Immature natural killer cell (primary cell): Measurements from ENCODE around the gene ELK4. TPM values are rescaled to one million over a fixed set of nuclear protein-coding genes. Genes with fewer than 3 reads are reported as not detected.

ENCODE experiments used
- DNase-seq, 3 donors: peaks; one replicate each; pipeline ENCODE4 v3.0.0; 2022; ENCODE audit warnings: mixed read lengths in 1 of 3
- H3K27ac Mint-ChIP-seq, 6 donors: one replicate each; pipeline ENCODE4 v1.8.0; 2020; ENCODE audit warnings: mixed read lengths in 6 of 6, mild to moderate bottlenecking in 5 of 6, inconsistent platforms in 4 of 6, moderate library complexity in 3 of 6
- H3K27me3 Mint-ChIP-seq, 3 donors: one replicate each; pipeline ENCODE4 v1.8.0; 2020 to 2021; ENCODE audit warnings: low read depth in 3 of 3, mild to moderate bottlenecking in 3 of 3, mixed read lengths in 3 of 3, moderate library complexity in 3 of 3, inconsistent platforms in 1 of 3
- H3K36me3 Mint-ChIP-seq, 3 donors: one replicate each; pipeline ENCODE4 v1.8.0; 2020; ENCODE audit warnings: mixed read lengths in 3 of 3, inconsistent platforms in 2 of 3, mild to moderate bottlenecking in 2 of 3
- H3K4me1 Mint-ChIP-seq, 2 donors: one replicate each; pipeline ENCODE4 v1.8.0; 2020; ENCODE audit warnings: inconsistent platforms in 2 of 2, mild to moderate bottlenecking in 2 of 2, mixed read lengths in 2 of 2, moderate library complexity in 1 of 2
- H3K4me3 Mint-ChIP-seq, 5 donors: one replicate each; pipeline ENCODE4 v1.8.0; 2020; ENCODE audit warnings: mild to moderate bottlenecking in 5 of 5, mixed read lengths in 5 of 5, inconsistent platforms in 3 of 5, moderate library complexity in 3 of 5
- H3K9me3 Mint-ChIP-seq, 6 donors: one replicate each; pipeline ENCODE4 v1.8.0; 2020; ENCODE audit warnings: mild to moderate bottlenecking in 6 of 6, mixed read lengths in 6 of 6, inconsistent platforms in 4 of 6, moderate library complexity in 3 of 6
- polyA plus RNA-seq, 3 donors: library from polyadenylated mRNA; unstranded; fragments of 300-500 nt; fragmentation: Illumina TruSeq; gene quantifications; one replicate each; pipeline ENCODE4 v1.2.3, GENCODE V29; 2021

ELK4 gene
- polyA plus RNA-seq, 3 donors from 2014 or later: 2.8 to 5.7 (median 3.0) TPM

DNA sequence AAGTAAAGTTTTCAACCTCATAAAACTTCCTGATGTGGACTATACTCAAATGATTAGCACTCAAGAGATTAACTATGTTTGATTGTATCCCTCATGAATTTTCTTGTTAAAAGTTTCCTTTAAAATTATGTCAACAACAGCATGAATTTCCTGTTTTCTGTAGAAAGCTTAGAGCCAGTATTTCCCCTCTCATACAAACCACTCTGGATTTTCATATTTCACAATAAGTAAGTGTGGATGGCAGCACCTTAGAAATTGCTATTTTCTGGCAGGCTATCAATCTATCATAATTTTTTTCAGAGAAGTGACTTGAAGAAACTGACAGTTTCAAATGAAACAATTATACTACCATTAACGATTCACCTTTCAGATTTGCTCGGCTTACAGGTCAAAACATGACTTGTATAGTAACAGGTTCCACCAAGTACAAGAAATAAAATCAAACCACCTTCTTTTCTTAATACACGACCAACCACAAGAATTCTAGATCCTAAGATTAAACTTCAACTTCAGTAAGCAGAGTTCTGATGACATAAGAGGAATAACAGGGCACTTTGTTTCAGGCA, 20.8 kb downstream of the ELK4 start:
- Mint-ChIP-seq H3K36me3 (peaks cover 15 to 33% (median 18%) of the 10 kb centered on the region in 3 donors), H3K27ac (peak overlapping the region in 5 of 6 donors; percentile 15 to 71 (median 67)), H3K9me3 (no peaks in the 10 kb centered on the region), H3K4me1 (peaks cover 11 to 63% of the 10 kb centered on the region in 2 donors), H3K4me3 (no peak overlapping the region), H3K27me3 (peaks cover 0 to 2% (median 0%) of the 10 kb centered on the region in 3 donors)
- no peak for DNase-seq

GRCh38 chr1:205610036-205610435, 21.8 kb downstream of the ELK4 start:
- Mint-ChIP-seq H3K4me3 (no peak overlapping the region), H3K27me3 (peaks cover 0 to 2% (median 0%) of the 10 kb centered on the region in 3 donors), H3K9me3 (no peaks in the 10 kb centered on the region), H3K27ac (peak overlapping the region in 1 of 6 donors; percentile 65), H3K4me1 (peaks cover 11 to 58% of the 10 kb centered on the region in 2 donors), H3K36me3 (peaks cover 10 to 25% (median 15%) of the 10 kb centered on the region in 3 donors)
- DNase-seq: no peak

DNA sequence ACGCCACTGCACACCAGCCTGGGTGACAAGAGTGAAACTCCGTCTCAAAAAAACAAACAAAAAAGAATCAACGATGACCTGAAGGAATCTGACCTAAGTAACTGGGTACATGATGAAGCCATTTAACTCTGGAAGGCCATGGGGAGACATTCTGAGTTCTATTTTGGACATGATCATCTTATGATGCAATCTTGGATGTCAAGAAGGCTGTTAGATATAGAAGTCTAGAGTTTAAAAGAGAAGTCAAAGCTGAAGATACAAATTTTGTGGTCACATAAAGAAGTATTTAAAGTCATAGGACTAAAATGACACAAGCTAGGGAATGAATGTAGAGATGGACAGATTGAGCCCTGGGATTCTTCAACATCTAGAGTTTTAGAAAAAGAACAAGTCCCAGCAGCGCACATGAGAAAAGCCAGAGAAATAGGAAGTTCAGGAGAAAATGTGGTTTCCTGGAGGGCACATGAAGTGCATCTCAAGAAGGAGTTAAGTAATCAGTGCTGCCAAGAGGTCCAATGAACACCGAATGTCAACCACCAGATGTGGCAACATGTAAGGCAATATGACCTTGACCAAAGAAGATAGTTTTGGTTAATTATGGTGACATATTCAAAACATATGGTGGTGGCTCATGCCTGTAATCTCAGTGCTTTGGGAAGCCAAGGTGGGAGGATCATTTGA, 26.8 kb downstream of the ELK4 start:
- H3K36me3 Mint-ChIP-seq: peaks cover 4 to 12% (median 12%) of the 10 kb centered on the region in 3 donors
- H3K4me3 Mint-ChIP-seq: no peak overlapping the region
- H3K27me3 Mint-ChIP-seq: peaks cover 0 to 2% (median 0%) of the 10 kb centered on the region in 3 donors
- H3K4me1 Mint-ChIP-seq: peaks cover 4 to 32% of the 10 kb centered on the region in 2 donors
- H3K9me3 Mint-ChIP-seq: no peaks in the 10 kb centered on the region
- peak overlapping the region; percentile 3 to 75 (median 31) for H3K27ac Mint-ChIP-seq
- DNase-seq: no peak

DNA sequence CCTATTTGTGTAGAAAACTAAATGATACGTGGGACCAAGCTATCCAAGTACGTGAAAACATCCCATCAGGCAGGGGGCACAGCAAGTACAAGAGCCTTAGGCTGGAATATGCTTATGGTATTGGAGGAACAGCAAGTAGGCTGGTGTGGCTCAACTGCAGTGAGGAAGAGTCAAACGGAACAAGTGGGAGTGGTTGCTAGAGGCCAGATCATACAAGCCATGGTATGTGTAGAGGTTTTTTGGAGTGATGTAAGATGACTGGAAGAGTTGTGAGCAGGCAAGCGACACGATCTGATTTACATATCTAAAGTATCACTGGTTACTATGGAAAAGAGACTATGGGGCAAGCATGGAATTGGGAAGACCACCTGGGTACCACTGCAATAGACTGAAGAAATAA, 27.8 kb downstream of the ELK4 start:
- peaks cover 4 to 23% of the 10 kb centered on the region in 2 donors for H3K4me1 Mint-ChIP-seq
- DNase-seq: no peak
- no peaks in the 10 kb centered on the region for H3K9me3 Mint-ChIP-seq
- H3K27me3 Mint-ChIP-seq: no peaks in the 10 kb centered on the region
- peak overlapping the region in 1 of 6 donors; percentile 4 for H3K27ac Mint-ChIP-seq
- H3K4me3 Mint-ChIP-seq: no peak overlapping the region
- H3K36me3 Mint-ChIP-seq: peaks cover 4 to 20% (median 16%) of the 10 kb centered on the region in 3 donors

GRCh38 chr1:205601205-205601604, 30.6 kb downstream of the ELK4 start:
- DNase-seq: no peak
- Mint-ChIP-seq H3K27ac (peak overlapping the region in 1 of 6 donors; percentile 21), H3K27me3 (no peaks in the 10 kb centered on the region), H3K4me3 (no peak overlapping the region), H3K4me1 (peaks cover 0 to 6% of the 10 kb centered on the region in 2 donors), H3K9me3 (no peaks in the 10 kb centered on the region), H3K36me3 (peaks cover 13 to 31% (median 21%) of the 10 kb centered on the region in 3 donors)

DNA sequence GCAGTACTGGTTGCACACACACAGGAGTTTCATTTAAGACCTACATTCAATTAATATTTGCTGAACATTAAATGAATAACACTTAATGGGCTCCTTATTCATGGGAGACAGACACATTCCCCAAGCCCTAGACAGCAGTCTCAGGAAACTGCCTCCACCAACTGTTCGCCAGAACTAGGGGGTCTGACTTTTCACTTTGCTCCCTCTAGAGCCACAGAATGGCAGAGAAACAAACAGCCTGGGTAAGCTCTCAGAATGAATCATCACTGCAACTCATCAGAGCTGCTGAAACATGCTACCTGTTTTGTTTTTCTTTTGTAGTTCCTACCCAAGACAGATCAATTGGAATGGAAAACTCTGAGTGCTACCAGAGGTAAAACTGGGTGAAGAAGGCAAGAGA, 31.7 kb downstream of the ELK4 start:
- peaks cover 13 to 35% (median 20%) of the 10 kb centered on the region in 3 donors for H3K36me3 Mint-ChIP-seq
- H3K27me3 Mint-ChIP-seq: no peaks in the 10 kb centered on the region
- no peaks in the 10 kb centered on the region for H3K9me3 Mint-ChIP-seq
- DNase-seq: no peak
- H3K4me3 Mint-ChIP-seq: no peak overlapping the region
- peaks cover 2 to 4% of the 10 kb centered on the region in 2 donors for H3K4me1 Mint-ChIP-seq
- H3K27ac Mint-ChIP-seq: peak overlapping the region in 1 of 6 donors; percentile 12

GRCh38 chr1:205599669-205600042, 32.2 kb downstream of the ELK4 start:
- Mint-ChIP-seq H3K36me3 (peaks cover 13 to 35% (median 16%) of the 10 kb centered on the region in 3 donors), H3K4me3 (no peak overlapping the region), H3K27me3 (no peaks in the 10 kb centered on the region), H3K9me3 (no peaks in the 10 kb centered on the region), H3K4me1 (peaks cover 0 to 2% of the 10 kb centered on the region in 2 donors), H3K27ac (peak overlapping the region in 1 of 6 donors; percentile 12)
- no peak for DNase-seq

DNA sequence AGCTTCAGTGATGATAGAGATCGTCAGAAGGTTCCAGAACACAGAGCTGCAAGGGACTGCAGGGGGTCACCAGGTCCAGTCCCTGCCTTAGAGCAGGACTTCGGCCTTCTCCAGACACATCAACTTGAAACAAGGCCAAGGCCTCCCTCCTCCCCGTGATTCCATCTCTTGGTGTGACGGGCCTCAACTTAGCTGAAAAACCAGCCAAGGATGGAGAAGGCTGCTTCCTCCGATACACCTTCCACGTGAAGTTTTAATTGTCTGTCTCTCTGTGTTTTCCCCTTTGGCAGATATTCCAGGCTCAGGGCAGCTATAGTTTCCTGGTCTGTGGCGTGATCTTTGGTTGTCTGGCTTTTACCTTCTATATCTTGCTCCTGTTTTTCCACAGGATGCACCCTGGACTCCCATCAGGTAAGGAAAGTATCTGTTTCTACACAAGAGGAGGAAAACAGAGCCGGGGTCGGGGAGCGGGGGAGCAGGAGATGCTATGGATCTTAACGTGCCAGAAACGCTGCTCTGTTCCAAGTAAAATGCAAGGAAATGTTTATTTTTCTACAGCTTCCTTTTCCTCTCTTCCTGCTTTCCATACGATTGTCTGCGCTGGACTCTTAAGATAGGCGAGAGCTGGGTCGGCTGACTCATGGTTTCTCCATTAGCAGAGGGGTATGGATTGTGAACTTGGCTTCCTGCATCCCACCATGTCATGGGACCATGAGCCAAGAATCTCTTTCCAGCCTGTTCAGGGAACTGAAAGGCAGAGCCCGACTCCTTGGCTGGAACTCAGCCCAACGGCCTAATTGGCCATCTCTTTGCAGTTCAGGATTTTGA, 32.8 kb downstream of the ELK4 start:
- Mint-ChIP-seq H3K4me1 (peaks cover 3% of the 10 kb centered on the region in 2 donors), H3K27ac (peak overlapping the region in 1 of 6 donors; percentile 52), H3K9me3 (no peaks in the 10 kb centered on the region), H3K36me3 (peaks cover 13 to 35% (median 16%) of the 10 kb centered on the region in 3 donors), H3K27me3 (no peaks in the 10 kb centered on the region), H3K4me3 (no peak overlapping the region)
- DNase-seq: no peak

GRCh38 chr1:205597691-205598314, 34.0 kb downstream of the ELK4 start:
- no peak for DNase-seq
- Mint-ChIP-seq H3K27ac (peak overlapping the region in 4 of 6 donors; percentile 52 to 76 (median 54)), H3K4me3 (no peak overlapping the region), H3K36me3 (peaks cover 12 to 29% (median 13%) of the 10 kb centered on the region in 3 donors), H3K4me1 (peaks cover 14 to 15% of the 10 kb centered on the region in 2 donors), H3K27me3 (peaks cover 0 to 2% (median 2%) of the 10 kb centered on the region in 3 donors), H3K9me3 (no peaks in the 10 kb centered on the region)

DNA sequence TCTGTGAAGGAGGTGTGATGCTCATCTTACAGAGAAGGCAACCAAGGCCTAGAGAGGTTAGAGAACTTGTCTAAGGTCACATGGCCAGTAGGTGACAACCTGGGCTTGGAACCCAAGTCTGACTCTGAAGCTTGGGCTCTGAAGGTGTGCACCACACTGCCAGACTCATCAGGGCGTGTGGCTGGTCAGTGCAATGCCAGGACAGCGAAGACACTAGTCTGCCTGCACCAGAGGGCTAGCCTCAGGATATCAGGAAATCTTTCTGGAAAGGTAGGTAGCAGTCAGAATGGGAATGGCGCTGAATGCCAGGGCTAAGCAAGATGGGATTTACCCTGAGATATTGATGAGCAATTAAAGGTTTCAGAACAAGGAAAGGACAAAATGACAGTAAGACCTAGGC, 34.9 kb downstream of the ELK4 start:
- Mint-ChIP-seq H3K36me3 (peaks cover 12 to 25% (median 13%) of the 10 kb centered on the region in 3 donors), H3K27me3 (peaks cover 0 to 3% (median 2%) of the 10 kb centered on the region in 3 donors), H3K4me3 (no peak overlapping the region), H3K4me1 (peaks cover 19 to 21% of the 10 kb centered on the region in 2 donors), H3K9me3 (no peaks in the 10 kb centered on the region), H3K27ac (peak overlapping the region in 1 of 6 donors; percentile 31)
- no peak for DNase-seq

DNA sequence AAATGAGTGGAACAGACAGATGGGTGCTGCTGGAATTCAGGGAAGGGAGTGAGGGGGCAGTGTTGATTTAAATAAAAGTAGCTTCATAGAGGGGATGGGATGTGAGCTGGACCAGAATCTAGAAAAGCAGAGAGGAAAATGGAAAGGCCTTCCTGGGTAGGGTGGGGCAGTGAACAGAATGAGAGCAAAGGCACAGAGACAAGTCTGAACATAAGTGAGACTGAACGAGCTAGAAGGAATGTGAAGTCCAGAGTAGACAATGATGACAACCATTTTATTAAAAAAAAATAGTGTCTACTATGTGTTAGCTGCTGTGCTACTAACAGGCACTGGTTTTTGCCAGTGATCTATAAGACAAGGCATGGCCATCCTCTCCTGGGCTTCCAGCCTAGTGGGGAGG, 36.0 kb downstream of the ELK4 start:
- Mint-ChIP-seq H3K27ac (peak overlapping the region in 3 of 6 donors; percentile 17 to 86 (median 52)), H3K4me3 (no peak overlapping the region), H3K36me3 (peaks cover 12 to 25% (median 13%) of the 10 kb centered on the region in 3 donors), H3K4me1 (peaks cover 24 to 26% of the 10 kb centered on the region in 2 donors), H3K27me3 (peaks cover 0 to 3% (median 2%) of the 10 kb centered on the region in 3 donors), H3K9me3 (no peaks in the 10 kb centered on the region)
- DNase-seq: no peak

GRCh38 chr1:205595435-205595834, 36.4 kb downstream of the ELK4 start:
- Mint-ChIP-seq H3K4me1 (peaks cover 24 to 26% of the 10 kb centered on the region in 2 donors), H3K27ac (peak overlapping the region in 3 of 6 donors; percentile 52 to 86 (median 66)), H3K36me3 (peaks cover 10 to 25% (median 12%) of the 10 kb centered on the region in 3 donors), H3K9me3 (no peaks in the 10 kb centered on the region), H3K4me3 (no peak overlapping the region), H3K27me3 (peaks cover 0 to 3% (median 2%) of the 10 kb centered on the region in 3 donors)
- DNase-seq: no peak

DNA sequence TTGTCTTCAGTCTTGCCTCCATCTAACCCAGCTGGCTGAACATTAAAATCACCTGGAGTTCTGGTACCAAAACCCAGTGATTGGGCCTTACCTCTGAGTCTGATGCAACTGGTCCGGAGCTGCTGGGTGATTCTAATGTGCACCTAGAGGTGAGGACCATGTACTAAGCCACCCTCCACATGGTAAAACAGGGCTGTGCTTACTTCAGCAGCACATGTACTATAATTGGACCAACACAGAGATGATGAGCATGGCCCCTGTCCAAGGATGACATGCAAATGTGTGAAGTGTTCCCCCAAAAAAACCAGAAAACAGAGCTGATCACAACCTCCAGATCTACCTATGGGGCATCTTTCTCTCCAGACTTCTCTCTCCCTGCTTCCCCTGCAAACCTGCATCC, 37.0 kb downstream of the ELK4 start:
- H3K27me3 Mint-ChIP-seq: peaks cover 0 to 3% (median 3%) of the 10 kb centered on the region in 3 donors
- H3K36me3 Mint-ChIP-seq: peaks cover 10 to 22% (median 11%) of the 10 kb centered on the region in 3 donors
- no peak overlapping the region for H3K4me3 Mint-ChIP-seq
- peaks cover 24 to 26% of the 10 kb centered on the region in 2 donors for H3K4me1 Mint-ChIP-seq
- no peaks in the 10 kb centered on the region for H3K9me3 Mint-ChIP-seq
- peak overlapping the region in 3 of 6 donors; percentile 37 to 86 (median 80) for H3K27ac Mint-ChIP-seq
- DNase-seq: no peak
